GM13977 (cell line): ENCODE measurements around the gene IQCK.

Source experiments
- DNase-seq: peaks from one replicate; pipeline ENCODE4 v3.0.0; 2012; ENCODE audit warnings: low spot score
- in situ Hi-C: fragments of 300-500 bp; cut with MboI; formaldehyde crosslinking; loops from one replicate; pipeline ENCODE4 v1.12.0; 2022; ENCODE audit warnings: low sequenced_read_pairs, low pct_unique_long_range_greater_than_20kb, mixed read lengths, inconsistent platforms; ENCODE audit not compliant: unreplicated experiment
- TF ChIP-seq, protein P1 (sequence below): IDR thresholded peaks from 2 replicates; pipeline ENCODE4 v1.5.1; 2012; ENCODE audit warnings: mild to moderate bottlenecking, control low read depth; ENCODE audit not compliant: insufficient read depth; ENCODE audit errors: extremely low read depth, missing control alignments

IQCK gene

DNA sequence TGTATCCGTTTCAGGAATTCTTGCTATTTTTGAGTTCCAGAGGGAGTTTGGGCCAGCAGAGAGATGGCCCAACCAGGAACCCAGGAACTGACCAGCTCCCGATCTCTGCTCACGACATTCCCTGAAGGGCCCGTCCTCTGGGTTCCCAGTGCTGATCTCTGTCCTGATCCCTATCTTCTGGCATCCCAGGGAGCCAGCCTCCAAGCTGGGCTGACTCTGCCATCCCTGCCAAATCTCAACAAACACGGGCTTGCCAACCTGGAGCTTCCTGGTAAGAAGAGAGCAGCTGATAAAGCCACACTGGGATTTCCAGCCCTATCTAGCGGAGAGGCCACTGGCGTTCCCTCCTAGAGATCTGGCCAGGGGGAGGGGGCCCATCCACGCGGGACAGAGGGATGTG lies 150.3 kb downstream of the IQCK start:
- DNase-seq = no peak
- TF ChIP-seq, protein P1, sequence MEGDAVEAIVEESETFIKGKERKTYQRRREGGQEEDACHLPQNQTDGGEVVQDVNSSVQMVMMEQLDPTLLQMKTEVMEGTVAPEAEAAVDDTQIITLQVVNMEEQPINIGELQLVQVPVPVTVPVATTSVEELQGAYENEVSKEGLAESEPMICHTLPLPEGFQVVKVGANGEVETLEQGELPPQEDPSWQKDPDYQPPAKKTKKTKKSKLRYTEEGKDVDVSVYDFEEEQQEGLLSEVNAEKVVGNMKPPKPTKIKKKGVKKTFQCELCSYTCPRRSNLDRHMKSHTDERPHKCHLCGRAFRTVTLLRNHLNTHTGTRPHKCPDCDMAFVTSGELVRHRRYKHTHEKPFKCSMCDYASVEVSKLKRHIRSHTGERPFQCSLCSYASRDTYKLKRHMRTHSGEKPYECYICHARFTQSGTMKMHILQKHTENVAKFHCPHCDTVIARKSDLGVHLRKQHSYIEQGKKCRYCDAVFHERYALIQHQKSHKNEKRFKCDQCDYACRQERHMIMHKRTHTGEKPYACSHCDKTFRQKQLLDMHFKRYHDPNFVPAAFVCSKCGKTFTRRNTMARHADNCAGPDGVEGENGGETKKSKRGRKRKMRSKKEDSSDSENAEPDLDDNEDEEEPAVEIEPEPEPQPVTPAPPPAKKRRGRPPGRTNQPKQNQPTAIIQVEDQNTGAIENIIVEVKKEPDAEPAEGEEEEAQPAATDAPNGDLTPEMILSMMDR = no peak
- in situ Hi-C loops = no loop called here

DNA sequence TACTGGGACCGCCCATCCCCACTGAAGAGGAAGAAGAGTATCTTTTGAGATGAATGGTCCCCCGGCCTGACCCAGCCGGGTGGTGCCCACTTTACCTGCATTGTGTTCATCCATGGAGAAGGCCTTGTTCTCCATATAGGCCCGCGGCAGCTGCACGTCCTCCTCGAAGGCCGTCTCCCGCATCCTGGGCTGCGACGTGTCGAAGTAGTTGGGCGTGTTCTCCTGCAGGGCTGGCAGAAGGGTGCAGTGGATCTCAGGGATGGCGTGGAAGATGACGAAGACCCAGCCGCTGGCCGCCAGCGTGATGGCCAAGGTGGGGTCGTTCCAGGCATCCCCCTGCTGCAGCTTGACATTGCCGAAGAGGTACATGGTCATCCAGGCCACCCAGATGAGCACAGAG lies 153.7 kb downstream of the IQCK start:
- TF ChIP-seq, protein P1 = no peak
- in situ Hi-C loops = no loop called here
- DNase-seq = no peak

DNA sequence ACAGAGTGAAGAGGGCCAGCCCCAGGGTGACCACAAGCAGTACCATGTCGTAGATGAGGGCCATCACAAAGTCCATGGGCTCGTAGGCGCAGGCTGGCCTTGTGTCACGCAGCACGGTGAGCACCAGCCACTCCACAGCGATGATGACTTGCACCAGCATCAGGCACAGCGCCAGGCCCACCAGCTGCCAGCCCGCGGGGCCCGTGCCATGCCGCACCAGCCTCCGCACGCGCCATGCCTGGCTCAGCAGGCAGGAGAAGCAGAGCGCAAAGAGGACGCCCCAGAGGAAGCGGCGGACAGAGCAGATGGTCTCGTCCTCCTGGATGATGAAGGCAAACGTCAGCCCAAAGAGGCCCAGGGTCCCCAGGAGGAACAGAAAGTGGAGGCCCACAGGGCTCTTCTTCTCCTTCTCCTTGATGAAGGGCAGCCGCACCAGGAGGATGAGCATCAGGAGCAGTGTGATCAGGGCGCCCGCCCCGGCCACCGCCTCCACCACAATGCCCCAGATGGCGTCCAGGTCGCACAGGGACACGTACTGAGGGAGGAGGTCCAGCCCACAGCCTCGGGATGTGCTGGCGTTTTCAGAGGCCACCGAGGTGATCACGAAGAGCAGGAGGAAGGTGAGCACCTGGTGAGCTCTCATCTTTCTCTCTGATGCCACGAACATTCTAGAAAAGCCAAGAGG lies 154.2 kb downstream of the IQCK start:
- no peak for DNase-seq
- TF ChIP-seq, protein P1 = no peak
- in situ Hi-C loops = no loop called here

- TF ChIP-seq, protein P1 = no peak
- DNase-seq = no peak
- in situ Hi-C loops = no loop called here
These were observed 154.9 kb downstream of the IQCK start for GRCh38 chr16:19872935-19873334.

- no peak for DNase-seq
- TF ChIP-seq, protein P1 = no peak
- in situ Hi-C loops = no loop called here
These were observed 156.0 kb downstream of the IQCK start for GRCh38 chr16:19874026-19874425.

- TF ChIP-seq, protein P1 = no peak
- DNase-seq = no peak
- in situ Hi-C loops = no loop called here
These were observed 156.9 kb downstream of the IQCK start for GRCh38 chr16:19874851-19875546.
